ENCODE results near the gene FBXW9. TPM values are rescaled to one million over a fixed set of nuclear protein-coding genes. Genes with fewer than 3 reads are reported as not detected.

FBXW9 gene
- total and polyA plus RNA-seq, 2 of the 8 experiments (the other 6 are each of a cell fraction or from before 2014, with no cell fraction given) = 10.8 to 30.1 TPM

- FAIRE-seq (no peak), DNase-seq (ENCODE audit: low read depth in 1 of 2, low spot score in 2 of 2) (no peak)
- Histone ChIP-seq H4K5ac (ENCODE audit: insufficient read length, low read depth, low read length) (no peak overlapping the region), H3K18ac (ENCODE audit: extremely low read depth, low read length) (no peak overlapping the region), H2BK12ac (ENCODE audit: low read depth, low read length) (no peak overlapping the region), H3K4me1 (replicated peaks in 1 of 4; ENCODE audit: control insufficient read depth in 3 of 4, insufficient read depth in 4 of 4, low read length in 3 of 4) (no peaks in the 10 kb centered on the region), H3K79me1 (ENCODE audit: low read depth, low read length) (peaks cover 8% of the 10 kb centered on the region; the same call in 1 of the 2 replicates), H3K4me2 (ENCODE audit: insufficient read depth in 1 of 2, low read depth in 2 of 2, low read length in 2 of 2) (no peak overlapping the region), H2BK5ac (ENCODE audit: low read depth, low read length) (no peak overlapping the region), H2AK5ac (ENCODE audit: low read depth, low read length) (no peak overlapping the region), H3K4me3 (ENCODE audit: extremely low read depth in 1 of 4, insufficient read depth in 2 of 4, low read depth in 3 of 4, low read length in 4 of 4) (no peak overlapping the region), H3K14ac (ENCODE audit: insufficient read length) (no peak overlapping the region), H3K56ac (replicated peaks; ENCODE audit: insufficient read length, low read depth, low read length) (no peak overlapping the region), H3K4ac (replicated peaks; ENCODE audit: insufficient read length, low read depth, low read length) (no peak overlapping the region), H3K23ac (ENCODE audit: insufficient read length) (no peak overlapping the region), H4K91ac (replicated peaks; ENCODE audit: insufficient read length, low read length) (no peak overlapping the region), H2AFZ (ENCODE audit: low read length) (no peak overlapping the region), H2BK15ac (ENCODE audit: low read length) (no peak overlapping the region), H3K36me3 (ENCODE audit: control insufficient read depth in 2 of 4, insufficient read depth in 4 of 4, low read length in 3 of 4) (peaks cover 38 to 64% (median 50%) of the 10 kb centered on the region in 4 experiments), H2BK20ac (ENCODE audit: low read length) (no peak overlapping the region), H3K79me2 (ENCODE audit: control insufficient read depth in 1 of 2, insufficient read depth in 2 of 2, low read length in 2 of 2) (peaks cover 9 to 37% of the 10 kb centered on the region in 2 experiments), H4K8ac (ENCODE audit: extremely low read depth, insufficient read depth, low read length) (no peak overlapping the region), H3K23me2 (ENCODE audit: low read depth, low read length) (no peaks in the 10 kb centered on the region), H3K27me3 (replicated peaks in 1 of 4; ENCODE audit: control insufficient read depth in 3 of 4, extremely low read depth in 1 of 4, insufficient read depth in 3 of 4, low read length in 3 of 4) (no peaks in the 10 kb centered on the region), H3K9ac (replicated peaks in 1 of 4; ENCODE audit: extremely low read depth in 1 of 4, low read depth in 3 of 4, low read length in 3 of 4) (no peak overlapping the region), H4K20me1 (replicated peaks in 1 of 2; ENCODE audit: control insufficient read depth in 1 of 2, insufficient read depth in 2 of 2, low read length in 2 of 2) (peaks cover 9 to 23% of the 10 kb centered on the region in 2 experiments), H3K27ac (ENCODE audit: low read depth, low read length) (no peak overlapping the region), H3K9me3 (ENCODE audit: insufficient read depth in 2 of 2, low read depth in 1 of 2, low read length in 1 of 2) (no peaks in the 10 kb centered on the region), H2BK120ac (replicated peaks; ENCODE audit: low read depth, low read length) (no peak overlapping the region)
- TF ChIP-seq MAFK (IDR thresholded peaks at IDR 0.05; ENCODE audit: low read depth, low read length) (no peak), KDM5A (IDR thresholded peaks at IDR 0.05; ENCODE audit: low read length) (no peak), EGR1 (IDR thresholded peaks at IDR 0.05; ENCODE audit: borderline replicate concordance, low read depth, low read length) (no peak), EP300 (IDR thresholded peaks at IDR 0.05; ENCODE audit: borderline replicate concordance in 1 of 2, low read depth in 2 of 2, low read length in 2 of 2) (no peak), TCF12 (IDR thresholded peaks at IDR 0.05; ENCODE audit: low read depth, low read length) (no peak), SIRT6 (IDR thresholded peaks at IDR 0.05; ENCODE audit: low read length) (no peak), GTF2F1 (IDR thresholded peaks at IDR 0.05; ENCODE audit: borderline replicate concordance, low read depth, low read length) (no peak), SAP30 (IDR thresholded peaks at IDR 0.05; ENCODE audit: insufficient read depth, insufficient replicate concordance, low read length) (no peak), RBBP5 (IDR thresholded peaks at IDR 0.05; ENCODE audit: borderline replicate concordance, low read depth, low read length) (no peak)
- CTCF ChIA-PET (ENCODE audit: partially characterized antibody) = interaction anchor here (0.6 to 13.0 kb wide), 11 partner anchors 8 to 83 kb away, joined by 3 to 81 read pairs (median 6); partner anchors contain the start of gene TRIR
- POLR2A ChIA-PET (ENCODE audit: partially characterized antibody) = interaction anchor here (0.9 to 12.9 kb wide), 7 partner anchors 7 to 34 kb away, joined by 3 to 258 read pairs (median 6); partner anchors contain the start of genes GET3, TNPO2 and TRIR
- 90% methylated on average over 15 of the region's 15 CpGs; no CpG with 5 or more reads in 1 of the 2 experiments for WGBS, 2 experiments (ENCODE audit: extremely low coverage in 1 of 2, insufficient coverage in 1 of 2, insufficient read length in 1 of 2, insufficient replicate concordance in 2 of 2, low coverage in 1 of 2, low lambda C conversion rate in 2 of 2, missing lambda C conversion rate in 1 of 2)
Observed at GRCh38 chr19:12715102-12715501, 18.7 kb upstream of the FBXW9 start.

Measured in H1 (cell line).